ENCODE measurements around the gene TYROBP. TPM values are rescaled to one million over a fixed set of nuclear protein-coding genes. Genes with fewer than 3 reads are reported as not detected.

The TYROBP gene
- total RNA-seq, 1 experiment from 2014 or later = not detected

DNA sequence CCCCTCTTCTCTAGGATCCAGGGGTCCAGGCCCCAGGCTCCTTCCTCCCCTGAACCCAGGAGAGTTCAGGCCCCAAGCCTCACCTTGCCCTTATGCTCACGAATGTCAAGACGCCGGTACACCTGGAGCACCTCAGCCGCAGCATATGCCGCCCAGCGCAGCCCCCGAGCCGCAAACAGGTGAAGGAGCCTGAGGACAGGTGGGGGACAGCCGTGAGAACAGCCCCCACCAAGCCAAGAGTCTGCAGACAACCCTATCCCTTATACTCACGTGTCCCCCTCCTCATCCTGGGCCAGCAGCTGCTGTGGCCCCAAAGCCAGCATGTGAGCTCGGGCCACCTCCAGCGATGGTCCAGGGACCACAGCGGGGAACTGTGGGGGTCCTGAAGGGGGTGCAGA, 11.5 kb downstream of the TYROBP start:
- Histone ChIP-seq H3K36me3 (ENCODE audit: control insufficient read depth, insufficient read depth, low read length) (no peaks in the 10 kb centered on the region), H3K4me1 (ENCODE audit: control insufficient read depth, insufficient read depth, low read length) (peaks cover 13% of the 10 kb centered on the region), H3K27me3 (ENCODE audit: control insufficient read depth, insufficient read depth, low read length) (no peaks in the 10 kb centered on the region), H3K9me3 (ENCODE audit: control insufficient read depth, insufficient read depth, low read depth, low read length) (no peaks in the 10 kb centered on the region), H3K4me3 (ENCODE audit: low read depth in 2 of 2, low read length in 2 of 2) (no peak overlapping the region), H3K27ac (ENCODE audit: low read length) (no peak overlapping the region)
- in situ Hi-C loops (cut with HindIII; ENCODE audit: low pct_unique_long_range_greater_than_20kb, low sequenced_read_pairs) (no loop called here), intact Hi-C loops (cut with micrococcal nuclease; ENCODE audit: unreplicated experiment) (no loop called here)
- ChIA-PET POLR2A (no interaction called here), CTCF (no interaction called here)
- ATAC-seq (no peak), DNase-seq (ENCODE audit: low read depth, low spot score) (no peak)
- BruUV-seq (replicated peaks) = no TSS peak
- TF ChIP-seq TCF7L2 (IDR thresholded peaks at IDR 0.05; ENCODE audit: low read depth, low read length) = no peak
- TF ChIP-seq CTCF (IDR thresholded peaks at IDR 0.05) = no peak

DNA sequence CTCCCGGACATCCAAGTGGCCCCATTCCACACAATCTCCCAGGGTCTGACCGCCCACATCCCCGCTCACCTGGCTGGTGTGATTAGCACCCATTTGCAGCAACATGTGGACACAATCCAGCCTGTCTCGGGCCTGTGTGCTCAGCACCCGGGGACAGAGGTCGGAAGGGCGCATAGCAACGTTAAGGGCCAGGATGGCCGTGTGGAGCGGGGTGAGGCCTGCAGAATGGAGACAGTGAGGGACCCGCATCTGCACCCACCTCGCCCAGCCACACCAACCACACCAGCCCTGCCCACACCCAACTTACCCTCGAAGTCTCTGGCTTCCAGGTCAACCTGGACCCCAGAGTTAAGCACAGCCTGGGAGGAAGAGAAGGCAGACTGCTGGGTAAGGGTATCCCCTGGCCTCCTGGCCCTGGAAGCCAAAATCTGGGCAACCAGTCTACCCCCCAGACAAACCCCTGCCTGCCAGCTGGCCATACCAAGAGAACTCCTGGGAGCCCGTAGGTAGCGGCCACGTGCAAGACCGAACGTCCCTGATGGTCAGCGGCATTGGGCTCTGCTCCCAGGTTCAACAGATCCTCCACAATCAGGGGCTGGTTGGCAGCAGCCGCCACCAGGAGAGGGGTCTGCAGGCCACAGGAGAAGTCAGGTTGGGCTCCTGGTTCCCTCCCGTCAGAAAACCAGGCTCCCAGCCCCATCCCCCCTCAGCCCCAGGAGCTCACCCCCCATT, 12.0 kb downstream of the TYROBP start:
- peaks cover 3% of the 10 kb centered on the region; the same call in 1 of the 2 replicates for H3K36me3 ChIP-seq (ENCODE audit: control insufficient read depth, insufficient read depth, low read length)
- in situ Hi-C loops (cut with HindIII; ENCODE audit: low pct_unique_long_range_greater_than_20kb, low sequenced_read_pairs) (no loop called here), intact Hi-C loops (cut with micrococcal nuclease; ENCODE audit: unreplicated experiment) (no loop called here)
- H3K4me1 ChIP-seq (ENCODE audit: control insufficient read depth, insufficient read depth, low read length) = peaks cover 8% of the 10 kb centered on the region
- ATAC-seq = no peak
- H3K9me3 ChIP-seq (ENCODE audit: control insufficient read depth, insufficient read depth, low read depth, low read length) = no peaks in the 10 kb centered on the region
- no peak overlapping the region for H3K27ac ChIP-seq (ENCODE audit: low read length)
- DNase-seq (ENCODE audit: low read depth, low spot score) = no peak
- no peak overlapping the region for H3K4me3 ChIP-seq (ENCODE audit: low read depth in 2 of 2, low read length in 2 of 2)
- no peaks in the 10 kb centered on the region for H3K27me3 ChIP-seq (ENCODE audit: control insufficient read depth, insufficient read depth, low read length)
- no TSS peak for BruUV-seq (replicated peaks)
- ChIA-PET POLR2A (no interaction called here), CTCF (no interaction called here)
- TF ChIP-seq TCF7L2 (IDR thresholded peaks at IDR 0.05; ENCODE audit: low read depth, low read length) (no peak), POLR2AphosphoS5 (IDR thresholded peaks at IDR 0.05; ENCODE audit: low read depth, low read length) (no peak), CTCF (IDR thresholded peaks at IDR 0.05) (no peak), SIN3A (IDR thresholded peaks at IDR 0.05; ENCODE audit: borderline replicate concordance, insufficient read depth, low read depth, low read length) (no peak), REST (IDR thresholded peaks at IDR 0.05; ENCODE audit: insufficient read depth in 1 of 2, low read depth in 2 of 2, low read length in 1 of 2) (no peak)
